ENCODE results near the gene CCNT1. TPM values are rescaled to one million over a fixed set of nuclear protein-coding genes. Genes with fewer than 3 reads are reported as not detected.
"Not testable (repeated sequence)": the region's sequence is repeated elsewhere in the genome, so short reads cannot be mapped to it uniquely, and the experiment has no call there.

Gene CCNT1
- total RNA-seq, 1 experiment from 2014 or later: 36.0 TPM

GRCh38 chr12:48739618-48740269 is 23.2 kb upstream of the CCNT1 start:
- CTCF ChIA-PET: interaction anchor here (0.7 kb wide), 1 partner anchor 28 kb away, joined by 3 read pairs; no protein-coding TSS in a partner anchor
- no TSS peak for BruUV-seq (replicated peaks)
- no peaks in the 10 kb centered on the region for H3K36me3 Mint-ChIP-seq (ENCODE audit: insufficient read depth, unreplicated experiment)

GRCh38 chr12:48736456-48736855 is 19.9 kb upstream of the CCNT1 start:
- BruUV-seq (replicated peaks): no TSS peak
- TF ChIP-seq CTCF (IDR thresholded peaks at IDR 0.05; ENCODE audit: unreplicated experiment): no peak
- Mint-ChIP-seq H3K4me3 (ENCODE audit: low read depth, unreplicated experiment) (no peak overlapping the region), H3K27ac (ENCODE audit: unreplicated experiment) (no peak overlapping the region), H3K36me3 (ENCODE audit: insufficient read depth, unreplicated experiment) (no peaks in the 10 kb centered on the region), H3K4me1 (ENCODE audit: low read depth, unreplicated experiment) (no peaks in the 10 kb centered on the region), H3K9me3 (ENCODE audit: low read depth, unreplicated experiment) (no peaks in the 10 kb centered on the region), H3K27me3 (ENCODE audit: unreplicated experiment) (peaks cover 16% of the 10 kb centered on the region)
- CTCF ChIA-PET: interaction anchor here (0.6 to 0.7 kb wide), 3 partner anchors 15 to 364 kb away, joined by 4 to 8 read pairs (median 6); no protein-coding TSS in a partner anchor
- intact Hi-C loops (cut with micrococcal nuclease; ENCODE audit: unreplicated experiment): no loop called here
- DNase-seq: no peak

More at GRCh38 chr12:48739618-48740269, 23.2 kb upstream of the CCNT1 start:
- DNase-seq: no peak
- no peak overlapping the region for H3K27ac Mint-ChIP-seq (ENCODE audit: unreplicated experiment)
- peaks cover 16% of the 10 kb centered on the region for H3K27me3 Mint-ChIP-seq (ENCODE audit: unreplicated experiment)
- H3K4me1 Mint-ChIP-seq (ENCODE audit: low read depth, unreplicated experiment): no peaks in the 10 kb centered on the region
- H3K4me3 Mint-ChIP-seq (ENCODE audit: low read depth, unreplicated experiment): no peak overlapping the region
- intact Hi-C loops (cut with micrococcal nuclease; ENCODE audit: unreplicated experiment): no loop called here
- TF ChIP-seq CTCF (IDR thresholded peaks at IDR 0.05; ENCODE audit: unreplicated experiment): no peak
- no peaks in the 10 kb centered on the region for H3K9me3 Mint-ChIP-seq (ENCODE audit: low read depth, unreplicated experiment)

GRCh38 chr12:48728807-48729206 is 12.3 kb upstream of the CCNT1 start:
- Mint-ChIP-seq H3K9me3 (ENCODE audit: low read depth, unreplicated experiment) (no peaks in the 10 kb centered on the region), H3K4me1 (ENCODE audit: low read depth, unreplicated experiment) (no peaks in the 10 kb centered on the region), H3K27me3 (ENCODE audit: unreplicated experiment) (no peaks in the 10 kb centered on the region), H3K36me3 (ENCODE audit: insufficient read depth, unreplicated experiment) (no peaks in the 10 kb centered on the region), H3K4me3 (ENCODE audit: low read depth, unreplicated experiment) (no peak overlapping the region), H3K27ac (ENCODE audit: unreplicated experiment) (no peak overlapping the region)
- intact Hi-C loops (cut with micrococcal nuclease; ENCODE audit: unreplicated experiment): no loop called here
- DNase-seq: no peak
- BruUV-seq (replicated peaks): no TSS peak
- no peak for TF ChIP-seq CTCF (IDR thresholded peaks at IDR 0.05; ENCODE audit: unreplicated experiment)
- CTCF ChIA-PET: no interaction called here

- H3K27me3 Mint-ChIP-seq (ENCODE audit: unreplicated experiment); H3K4me1 Mint-ChIP-seq (ENCODE audit: low read depth, unreplicated experiment); H3K4me3 Mint-ChIP-seq (ENCODE audit: low read depth, unreplicated experiment); DNase-seq; H3K9me3 Mint-ChIP-seq (ENCODE audit: low read depth, unreplicated experiment); H3K27ac Mint-ChIP-seq (ENCODE audit: unreplicated experiment); intact Hi-C loops (cut with micrococcal nuclease; ENCODE audit: unreplicated experiment); BruUV-seq (replicated peaks): not testable (repeated sequence)
- CTCF ChIA-PET: interaction anchor here (0.6 kb wide), 1 partner anchor 16 kb away, joined by 4 read pairs; no protein-coding TSS in a partner anchor
- H3K36me3 Mint-ChIP-seq (ENCODE audit: insufficient read depth, unreplicated experiment): peaks cover 18% of the 10 kb centered on the region
These were observed 4.2 kb upstream of the CCNT1 start for GRCh38 chr12:48720737-48721136.

GRCh38 chr12:48720171-48720570 is 3.7 kb upstream of the CCNT1 start:
- peaks cover 24% of the 10 kb centered on the region for H3K36me3 Mint-ChIP-seq (ENCODE audit: insufficient read depth, unreplicated experiment)
- intact Hi-C loops (cut with micrococcal nuclease; ENCODE audit: unreplicated experiment); CTCF ChIA-PET; DNase-seq; H3K27me3 Mint-ChIP-seq (ENCODE audit: unreplicated experiment); H3K9me3 Mint-ChIP-seq (ENCODE audit: low read depth, unreplicated experiment); H3K27ac Mint-ChIP-seq (ENCODE audit: unreplicated experiment); H3K4me1 Mint-ChIP-seq (ENCODE audit: low read depth, unreplicated experiment); BruUV-seq (replicated peaks); H3K4me3 Mint-ChIP-seq (ENCODE audit: low read depth, unreplicated experiment): not testable (repeated sequence)

GRCh38 chr12:48719002-48719401 is 2.5 kb upstream of the CCNT1 start:
- H3K36me3 Mint-ChIP-seq (ENCODE audit: insufficient read depth, unreplicated experiment): peaks cover 34% of the 10 kb centered on the region
- H3K27ac Mint-ChIP-seq (ENCODE audit: unreplicated experiment); H3K4me1 Mint-ChIP-seq (ENCODE audit: low read depth, unreplicated experiment); BruUV-seq (replicated peaks); H3K27me3 Mint-ChIP-seq (ENCODE audit: unreplicated experiment); H3K9me3 Mint-ChIP-seq (ENCODE audit: low read depth, unreplicated experiment); intact Hi-C loops (cut with micrococcal nuclease; ENCODE audit: unreplicated experiment); CTCF ChIA-PET; DNase-seq; H3K4me3 Mint-ChIP-seq (ENCODE audit: low read depth, unreplicated experiment): not testable (repeated sequence)

All from Calu3 (cell line).